Endothelial cell of umbilical vein (primary cell): ENCODE data around the gene FAHD2B. TPM values are rescaled to one million over a fixed set of nuclear protein-coding genes. Genes with fewer than 3 reads are reported as not detected.
"Not testable (repeated sequence)": the region's sequence is repeated elsewhere in the genome, so short reads cannot be mapped to it uniquely, and the experiment has no call there.

ENCODE experiments used
- BruUV-seq: library from RNA; stranded (reverse); fragments of 400-500 nt; replicated peaks from 2 replicates; lab custom pipeline; 2021; lab: Mats Ljungman, UMichigan
- CTCF ChIA-PET: fragments of 300-600, 350-600 bp; sonication (Branson Sonifier 250); formaldehyde crosslinking; loops from one replicate; lab custom pipeline; 2021; ENCODE audit warnings: antibody characterized with exemption, inconsistent platforms; lab: Charles Lee
- POLR2A ChIA-PET: fragments of 300-600, 350-600 bp; sonication (Branson Sonifier 250); formaldehyde crosslinking; loops from one replicate; lab custom pipeline; 2021; ENCODE audit warnings: antibody characterized with exemption, inconsistent platforms; lab: Charles Lee
- DNase-seq: peaks from one replicate; pipeline ENCODE4 v3.0.0-alpha.2; 2011; ENCODE audit warnings: low read depth, low spot score
- FAIRE-seq: peaks from 2 replicates; lab custom pipeline; 2011; peaks lifted over from hg19 to GRCh38; lab: Jason Lieb, UNC
- H2AFZ ChIP-seq: 2 replicates; pipeline ENCODE4 v1.6.0; 2012; ENCODE audit warnings: low read depth, low read length, control low read depth, inconsistent platforms
- H3K27ac ChIP-seq: 2 replicates; pipeline ENCODE4 v1.5.1; 2011; ENCODE audit warnings: low read depth, mild to moderate bottlenecking, control low read depth, low read length, moderate library complexity; ENCODE audit not compliant: insufficient read depth
- H3K27me3 ChIP-seq, 2 experiments: 2 replicates each; pipeline versions ENCODE4 v1.6.0 to v1.6.1; 2011; ENCODE audit warnings: low read length in 2 of 2, mixed read lengths in 1 of 2; ENCODE audit not compliant: control insufficient read depth in 2 of 2, insufficient read depth in 2 of 2
- H3K36me3 ChIP-seq, 2 experiments: 2 replicates in 1 of 2; 3 replicates in 1 of 2; pipeline ENCODE4 v1.5.1; 2011; ENCODE audit warnings: low read length in 2 of 2, mild to moderate bottlenecking in 1 of 2, moderate library complexity in 1 of 2; ENCODE audit not compliant: control insufficient read depth in 2 of 2, insufficient read depth in 2 of 2; ENCODE audit errors: extremely low read depth in 1 of 2
- H3K4me1 ChIP-seq: 3 replicates; pipeline ENCODE4 v1.5.1; 2011; ENCODE audit warnings: mild to moderate bottlenecking, low read length; ENCODE audit not compliant: control insufficient read depth, insufficient read depth; ENCODE audit errors: extremely low read depth
- H3K4me2 ChIP-seq: 2 replicates; pipeline ENCODE4 v1.6.1; 2011; ENCODE audit warnings: low read length, control low read depth, mixed read lengths; ENCODE audit not compliant: insufficient read depth
- H3K4me3 ChIP-seq, 3 experiments: fragments of 200-600 bp in 1 of 3; sonication (generic), shearing (Covaris generic) in 1 of 3; replicated peaks in 1 of 3; 2 replicates each; pipeline ENCODE4 v1.5.1; 2011 to 2016; ENCODE audit warnings: control low read depth in 3 of 3, low read length in 3 of 3, mild to moderate bottlenecking in 2 of 3, inconsistent platforms in 1 of 3, low read depth in 1 of 3, moderate library complexity in 1 of 3; ENCODE audit not compliant: insufficient read depth in 1 of 3
- H3K79me2 ChIP-seq: 2 replicates; pipeline ENCODE4 v1.6.0; 2012; ENCODE audit warnings: low read length, inconsistent platforms; ENCODE audit not compliant: control insufficient read depth, insufficient read depth
- H3K9ac ChIP-seq: replicated peaks from 2 replicates; pipeline ENCODE3; 2011; ENCODE audit warnings: low read length, control low read depth; ENCODE audit not compliant: insufficient read depth; ENCODE audit errors: extremely low read depth
- H3K9me1 ChIP-seq: replicated peaks from 3 replicates; pipeline ENCODE4 v1.6.0; 2011; ENCODE audit warnings: mild to moderate bottlenecking, low read length; ENCODE audit not compliant: control insufficient read depth, insufficient read depth; ENCODE audit errors: extremely low read depth
- H3K9me3 ChIP-seq: replicated peaks from 2 replicates; pipeline ENCODE4 v1.5.1; 2012; ENCODE audit warnings: low read length, inconsistent platforms; ENCODE audit not compliant: control insufficient read depth, insufficient read depth
- H4K20me1 ChIP-seq: replicated peaks from 2 replicates; pipeline ENCODE3; 2011; ENCODE audit warnings: mild to moderate bottlenecking, low read length; ENCODE audit not compliant: control insufficient read depth, insufficient read depth; ENCODE audit errors: extremely low read depth
- CTCF ChIP-seq, 2 donors: IDR thresholded peaks; 1 replicate in 1 of 2; 2 replicates in 1 of 2; pipeline ENCODE4 v1.5.1; 2011; ENCODE audit warnings: low read length in 2 of 2, mild to moderate bottlenecking in 2 of 2, moderate library complexity in 2 of 2, control low read depth in 1 of 2, inconsistent platforms in 1 of 2, low read depth in 1 of 2; ENCODE audit not compliant: insufficient read depth in 1 of 2; ENCODE audit errors: extremely low read depth in 1 of 2
- dilution Hi-C: fragments of 300-500 bp; cut with MboI; formaldehyde crosslinking; loops from one replicate; pipeline ENCODE4 v1.15.0; 2019; ENCODE audit warnings: low sequenced_read_pairs; ENCODE audit not compliant: extremely low pct_ligation_motif_present
- intact Hi-C: fragments of 100-400 bp; cut with micrococcal nuclease; formaldehyde crosslinking; loops from one replicate; pipeline ENCODE4 v1.10.0; 2022
- polyA plus RNA-seq, 4 experiments: library from polyadenylated mRNA; depleted of rRNA in 3 of 4; stranded (reverse) in 3 of 4; unstranded in 1 of 4; fragments of >200 nt; gene quantifications; 2 replicates each; pipeline versions ENCODE4 v1.2.1 to v1.2.3, GENCODE V29; 2011 to 2012; ENCODE audit warnings: missing spikeins in 1 of 4
- total RNA-seq: library from RNA; stranded (reverse); gene quantifications from 2 replicates; pipeline ENCODE4 v1.2.3, GENCODE V29; 2021

The FAHD2B gene
- total and polyA plus RNA-seq, 2 donors (not counting 3 experiments of a cell fraction or from before 2014, with no cell fraction given) = 9.2 to 9.5 TPM

- CTCF ChIA-PET = interaction anchor here (0.6 to 1.9 kb wide), 17 partner anchors 8 to 705 kb away, joined by 3 to 16 read pairs (median 4); partner anchors contain the start of genes ANKRD39 and CNNM3
- peak overlapping the region; percentile 55 for H3K9ac ChIP-seq
- H4K20me1 ChIP-seq, H3K4me1 ChIP-seq, H3K36me3 ChIP-seq, dilution Hi-C loops, H3K9me3 ChIP-seq, H3K27me3 ChIP-seq, H3K79me2 ChIP-seq, H3K9me1 ChIP-seq: not testable (repeated sequence)
- DNase-seq = peak; percentile 64
- H3K27ac ChIP-seq = peak overlapping the region; percentile 61
- intact Hi-C loops = loop anchor here (1.0 kb wide), 2 partner anchors 100 to 254 kb away; partner anchors contain the start of gene ANKRD39
- H3K4me2 ChIP-seq = peak overlapping the region; percentile 75
- POLR2A ChIA-PET = interaction anchor here (0.7 kb wide), 1 partner anchor 255 kb away, joined by 3 read pairs; the partner anchor contains the start of gene ANKRD39
- H3K4me3 ChIP-seq = peak overlapping the region; percentile 29 to 59 (median 52)
- peak; percentile 56 to 59 for TF ChIP-seq CTCF (IDR thresholded peaks at IDR 0.05; ENCODE audit: extremely low read depth in 1 of 2, insufficient read depth in 1 of 2, low read depth in 1 of 2, low read length in 2 of 2)
- peak; percentile 96 for FAIRE-seq
- H2AFZ ChIP-seq = peak overlapping the region; percentile 92
- TSS peak; percentile 25 for BruUV-seq
Observed at GRCh38 chr2:97112320-97113049, 17.8 kb upstream of the FAHD2B start.

GRCh38 chr2:97111246-97111645 lies 16.6 kb upstream of the FAHD2B start:
- CTCF ChIA-PET = interaction anchor here (1.4 to 1.9 kb wide), 2 partner anchors 245 to 253 kb away, joined by 4 to 16 read pairs; partner anchors contain the start of gene ANKRD39
- H3K27ac ChIP-seq, H2AFZ ChIP-seq, BruUV-seq, H3K9ac ChIP-seq, H3K4me1 ChIP-seq, POLR2A ChIA-PET, H3K9me3 ChIP-seq, H3K36me3 ChIP-seq, dilution Hi-C loops, FAIRE-seq, H3K4me2 ChIP-seq, H3K79me2 ChIP-seq, intact Hi-C loops, H3K27me3 ChIP-seq, H4K20me1 ChIP-seq, DNase-seq, H3K9me1 ChIP-seq, H3K4me3 ChIP-seq: not testable (repeated sequence)

GRCh38 chr2:97106878-97107277 lies 12.2 kb upstream of the FAHD2B start:
- H3K4me1 ChIP-seq, dilution Hi-C loops, DNase-seq, FAIRE-seq, H3K9ac ChIP-seq, POLR2A ChIA-PET, H3K27me3 ChIP-seq, H3K9me3 ChIP-seq, H3K4me2 ChIP-seq, H3K9me1 ChIP-seq, H4K20me1 ChIP-seq, CTCF ChIA-PET, BruUV-seq, H3K27ac ChIP-seq, H3K4me3 ChIP-seq, H2AFZ ChIP-seq, intact Hi-C loops, H3K36me3 ChIP-seq, H3K79me2 ChIP-seq: not testable (repeated sequence)
